GM12873 (cell line): ENCODE data around the gene USP24.
A peak's percentile ranks its signal among the peaks of the same experiment; 100 is the strongest.

Experiments
- TF ChIP-seq, protein P1 (sequence below): IDR thresholded peaks from 2 replicates; pipeline ENCODE4 v1.5.1; 2012; ENCODE audit warnings: low read depth, mild to moderate bottlenecking, moderate library complexity, low read length, control low read depth; ENCODE audit not compliant: insufficient read depth; ENCODE audit errors: missing control alignments

The USP24 gene

DNA sequence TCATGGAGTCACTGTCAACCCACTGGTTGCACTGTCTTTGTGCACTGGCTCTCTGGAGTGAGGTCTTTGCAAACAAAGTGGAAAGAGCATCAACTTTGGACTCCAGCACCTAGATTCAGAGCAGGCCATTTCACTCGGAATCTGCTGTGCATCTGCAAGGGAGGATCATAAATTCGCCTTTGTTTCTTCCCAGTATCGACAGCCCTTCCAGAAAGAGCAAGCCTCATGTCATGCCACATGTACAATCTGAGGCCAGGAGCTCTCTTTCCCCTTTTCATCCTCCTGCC is 176.7 kb downstream of the USP24 start:
- TF ChIP-seq, protein P1, sequence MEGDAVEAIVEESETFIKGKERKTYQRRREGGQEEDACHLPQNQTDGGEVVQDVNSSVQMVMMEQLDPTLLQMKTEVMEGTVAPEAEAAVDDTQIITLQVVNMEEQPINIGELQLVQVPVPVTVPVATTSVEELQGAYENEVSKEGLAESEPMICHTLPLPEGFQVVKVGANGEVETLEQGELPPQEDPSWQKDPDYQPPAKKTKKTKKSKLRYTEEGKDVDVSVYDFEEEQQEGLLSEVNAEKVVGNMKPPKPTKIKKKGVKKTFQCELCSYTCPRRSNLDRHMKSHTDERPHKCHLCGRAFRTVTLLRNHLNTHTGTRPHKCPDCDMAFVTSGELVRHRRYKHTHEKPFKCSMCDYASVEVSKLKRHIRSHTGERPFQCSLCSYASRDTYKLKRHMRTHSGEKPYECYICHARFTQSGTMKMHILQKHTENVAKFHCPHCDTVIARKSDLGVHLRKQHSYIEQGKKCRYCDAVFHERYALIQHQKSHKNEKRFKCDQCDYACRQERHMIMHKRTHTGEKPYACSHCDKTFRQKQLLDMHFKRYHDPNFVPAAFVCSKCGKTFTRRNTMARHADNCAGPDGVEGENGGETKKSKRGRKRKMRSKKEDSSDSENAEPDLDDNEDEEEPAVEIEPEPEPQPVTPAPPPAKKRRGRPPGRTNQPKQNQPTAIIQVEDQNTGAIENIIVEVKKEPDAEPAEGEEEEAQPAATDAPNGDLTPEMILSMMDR = no peak

DNA sequence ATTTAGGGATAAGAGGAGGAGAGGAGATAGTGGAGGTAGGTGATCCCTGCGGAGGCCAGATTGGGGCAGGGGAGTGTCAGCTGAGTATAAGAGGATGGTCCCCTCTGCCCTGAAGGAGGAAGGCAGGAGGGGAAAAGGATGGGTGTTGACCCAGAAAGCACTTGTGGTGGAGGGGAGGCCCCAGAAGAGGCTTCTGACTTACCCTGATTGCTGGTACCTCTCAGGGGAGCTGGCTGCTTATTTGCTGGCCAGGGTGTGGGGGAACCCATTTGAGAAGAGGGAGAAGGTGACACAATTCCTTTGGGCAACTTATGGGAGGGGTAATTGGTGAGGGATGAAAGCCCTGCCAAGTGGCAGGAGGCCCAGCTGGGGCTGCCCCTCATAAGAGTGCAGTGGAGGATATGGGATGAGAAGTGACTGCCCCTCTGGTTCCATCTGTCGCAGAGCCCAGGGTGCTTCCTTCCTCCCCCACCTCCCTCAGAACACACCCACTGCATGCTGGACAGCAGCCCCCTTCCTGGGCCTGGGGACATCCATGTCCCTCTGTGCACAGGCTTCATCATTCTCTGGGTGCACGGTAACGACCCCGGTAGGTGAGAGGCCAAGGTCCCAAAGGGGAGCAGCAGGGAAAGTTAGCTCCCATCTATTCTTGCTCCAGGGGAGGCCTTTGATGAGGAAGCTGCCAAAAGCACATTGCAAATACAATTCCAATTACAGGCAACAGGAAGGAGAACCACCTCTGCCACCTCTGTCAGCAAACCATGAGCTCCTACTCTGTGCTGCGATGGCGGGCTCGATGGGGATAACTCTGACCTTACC is 177.2 kb downstream of the USP24 start:
- TF ChIP-seq, protein P1 = no peak

DNA sequence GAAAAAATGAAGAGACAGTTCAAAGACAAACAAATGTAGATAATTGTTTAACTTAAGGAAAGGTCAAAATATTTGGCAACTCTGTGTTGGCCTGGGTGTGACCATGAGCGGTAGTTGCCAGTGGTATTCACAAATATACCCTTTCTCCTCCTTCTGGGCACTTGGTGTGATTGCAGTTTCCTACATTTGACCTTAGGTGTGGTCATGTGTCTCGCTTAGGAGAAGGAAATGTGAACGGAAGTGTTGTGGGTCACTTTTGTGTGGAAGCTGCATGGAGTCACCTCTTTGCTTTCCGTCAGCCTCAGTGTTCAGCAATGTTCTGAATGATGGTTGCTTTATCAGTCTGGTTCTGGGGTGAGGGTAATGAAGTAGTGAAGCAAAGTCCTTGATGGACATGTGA is 179.3 kb downstream of the USP24 start:
- TF ChIP-seq, protein P1 = peak; percentile 16

DNA sequence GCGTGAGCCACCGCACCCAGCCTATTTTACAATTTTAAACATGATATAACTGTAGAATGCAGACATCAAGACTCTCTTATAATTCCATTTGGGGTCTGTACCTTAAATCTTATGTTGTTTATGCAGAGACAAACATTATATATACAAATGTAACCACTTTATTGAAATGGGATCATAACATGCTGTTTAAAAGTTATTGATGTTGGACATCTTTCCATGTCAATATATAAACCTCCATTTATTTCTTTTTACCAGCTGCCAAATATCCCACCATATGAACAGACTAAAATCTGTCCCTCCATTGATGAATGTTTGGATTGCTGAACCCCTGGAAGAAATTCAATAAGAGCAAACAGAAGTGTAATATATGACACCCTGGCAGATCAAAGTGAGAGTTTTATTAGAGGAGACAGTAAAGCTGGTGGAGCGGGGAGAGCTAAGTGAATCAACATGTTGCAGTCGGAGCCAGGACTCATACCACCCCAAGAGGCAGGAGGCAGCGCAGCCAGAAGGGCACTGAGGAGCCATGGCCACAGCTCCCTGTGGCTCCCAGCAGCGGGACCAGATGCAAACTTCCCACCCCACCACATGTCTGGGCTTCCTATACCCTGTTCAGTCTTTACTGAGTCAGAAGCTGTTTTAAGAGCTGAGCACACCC is 180.6 kb downstream of the USP24 start:
- TF ChIP-seq, protein P1 = no peak

DNA sequence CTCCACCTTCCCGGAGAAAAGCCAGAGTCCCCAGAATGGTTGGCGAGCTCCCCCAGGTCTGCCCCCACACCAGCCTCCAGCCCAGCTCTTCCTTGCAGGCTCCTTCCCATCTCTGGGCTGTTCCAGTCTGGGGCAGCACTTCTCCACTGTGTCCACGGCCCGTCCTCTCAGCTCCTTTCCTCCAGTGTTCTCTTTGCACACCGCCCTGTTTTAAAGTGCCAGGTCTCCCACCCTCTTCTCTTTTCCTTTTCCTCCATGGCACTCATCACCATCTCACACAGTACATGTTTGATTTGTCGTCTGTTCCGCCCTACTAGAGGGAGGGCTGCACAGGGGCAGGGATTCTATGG is 181.9 kb downstream of the USP24 start:
- TF ChIP-seq, protein P1 = no peak

DNA sequence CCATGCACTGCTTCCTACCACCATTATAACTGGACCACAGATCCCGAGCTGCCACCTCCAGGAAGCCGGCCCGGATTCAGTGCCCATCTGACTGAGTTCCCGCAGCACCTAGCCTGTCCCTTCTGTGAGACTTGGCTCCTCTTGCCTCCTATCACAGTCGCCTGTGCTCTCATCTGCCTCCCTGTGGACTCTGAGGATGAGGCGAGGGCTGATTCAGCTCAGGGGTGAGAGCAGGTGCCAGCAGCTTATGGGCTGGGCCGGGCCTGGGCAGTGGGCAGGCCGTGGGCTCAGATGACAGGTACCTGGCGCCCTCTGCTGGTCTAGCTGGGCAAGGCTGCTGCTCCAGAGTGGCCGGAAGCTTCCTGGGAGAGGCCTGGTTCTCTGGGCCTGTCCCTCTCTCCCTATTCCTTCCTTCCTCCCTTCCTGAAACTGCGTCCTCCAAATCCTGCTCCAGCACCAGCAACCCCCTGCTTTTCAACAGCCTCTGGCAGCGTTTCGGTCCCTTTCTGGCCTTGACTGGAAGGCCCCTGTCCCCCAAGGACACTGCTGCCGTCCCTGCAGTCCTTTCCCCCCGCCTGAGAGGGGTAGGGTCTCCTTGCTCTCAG is 193.1 kb downstream of the USP24 start:
- TF ChIP-seq, protein P1 = peak; percentile 98

DNA sequence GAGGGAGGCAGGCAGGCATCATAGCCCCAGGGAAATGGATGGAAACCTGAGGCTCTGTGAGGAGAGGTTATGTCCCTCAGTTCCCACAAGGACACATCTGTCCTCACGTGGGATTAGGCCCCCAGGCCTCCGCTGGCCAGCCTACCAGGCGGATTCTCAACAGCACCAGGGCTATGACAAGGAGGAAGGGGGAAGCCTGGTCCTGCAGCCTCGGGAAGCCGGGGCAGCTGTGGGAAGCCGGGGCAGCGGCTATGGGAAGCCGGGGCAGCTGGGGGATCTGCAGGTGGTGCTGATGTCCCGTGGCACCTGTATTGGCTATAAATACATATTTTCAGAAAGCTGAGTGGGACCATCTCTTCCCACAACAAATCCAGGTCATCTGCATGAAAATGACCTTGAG is 196.8 kb downstream of the USP24 start:
- TF ChIP-seq, protein P1 = no peak
